GM19452 (cell line): ENCODE data around the gene OPCML.

Source experiments
- ATAC-seq: cut with Tn5 transposase; IDR thresholded peaks from one replicate; pipeline ENCODE4 v1.9.1; 2021; ENCODE audit not compliant: unreplicated experiment

OPCML gene

DNA sequence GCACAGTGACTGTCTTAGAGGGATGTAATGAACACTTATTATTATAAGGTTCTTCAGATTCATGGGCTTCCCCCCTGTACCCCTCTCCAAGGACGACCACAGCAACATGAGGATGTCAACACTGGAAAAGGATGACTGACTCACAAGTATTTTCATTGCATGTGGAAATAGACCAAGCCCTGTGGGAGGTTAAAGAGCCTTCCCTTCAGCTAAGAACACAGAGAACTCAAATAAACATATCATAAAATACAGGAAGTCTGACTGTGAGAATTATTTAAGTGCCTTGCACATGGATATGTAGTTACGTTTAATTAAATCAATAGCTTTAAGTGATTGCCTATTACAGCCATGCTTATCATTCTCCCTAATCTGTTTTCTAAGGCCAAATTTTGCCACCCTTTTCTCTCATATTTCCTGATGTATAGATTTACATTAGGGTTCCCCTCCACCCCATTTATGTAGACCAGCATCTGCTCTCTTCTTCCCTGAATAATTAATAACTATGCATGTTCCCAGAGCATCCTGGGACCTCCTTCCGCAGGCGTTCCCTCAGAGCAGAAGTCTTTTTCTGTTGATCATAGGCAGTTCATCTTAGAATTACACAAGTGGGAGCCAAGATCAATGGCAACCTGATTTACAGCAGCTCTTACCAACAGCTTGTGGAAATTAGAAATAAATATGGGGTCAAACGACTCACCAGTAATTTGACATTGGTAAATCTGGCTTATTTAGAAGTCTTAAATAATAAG, 226.9 kb downstream of the OPCML start:
- no peak for ATAC-seq

- no peak for ATAC-seq
Measured at GRCh38 chr11:133303262-133303661, 229.0 kb downstream of the OPCML start.

GRCh38 chr11:133302056-133302455, 230.2 kb downstream of the OPCML start:
- ATAC-seq: no peak

DNA sequence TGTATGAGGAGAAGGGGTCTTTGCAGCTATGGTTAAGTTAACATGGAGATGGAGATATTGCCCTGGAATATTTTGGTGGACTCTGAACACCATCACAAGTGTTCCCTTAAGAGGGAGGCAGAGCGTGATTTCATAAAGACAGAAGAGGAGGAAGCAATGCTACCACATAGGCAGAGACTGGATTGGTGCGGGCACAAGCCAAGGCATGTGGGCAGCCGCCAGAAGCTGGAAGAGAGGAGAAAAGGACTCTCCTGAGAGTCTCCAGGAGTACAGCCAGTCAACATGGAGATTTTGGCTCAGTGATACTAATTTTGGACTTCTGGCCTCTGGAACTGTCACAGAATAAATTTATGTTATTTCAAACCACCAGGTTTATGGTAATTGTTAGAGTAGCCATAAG, 231.6 kb downstream of the OPCML start:
- no peak for ATAC-seq

GRCh38 chr11:133291780-133292179, 240.5 kb downstream of the OPCML start:
- no peak for ATAC-seq

DNA sequence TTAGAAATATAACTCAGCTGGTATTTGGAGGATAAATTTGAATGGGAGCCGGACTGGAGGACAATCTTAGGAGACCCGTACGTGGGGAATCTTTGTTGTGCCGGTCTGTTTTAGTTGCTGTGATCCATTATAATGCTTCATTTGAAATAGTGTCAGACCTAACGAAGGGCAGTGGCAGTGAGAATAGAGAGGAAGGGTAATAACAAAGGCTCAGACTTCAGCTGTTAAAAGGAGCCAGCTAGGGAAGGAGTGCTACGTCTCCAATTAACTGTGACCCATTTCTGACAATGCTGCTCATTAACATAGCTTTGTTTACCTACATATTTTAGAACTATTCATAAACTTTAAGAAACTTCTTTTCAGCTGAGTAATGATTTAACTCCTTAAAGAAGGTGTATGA, 246.9 kb downstream of the OPCML start:
- no peak for ATAC-seq

GRCh38 chr11:133284156-133284555, 248.1 kb downstream of the OPCML start:
- no peak for ATAC-seq

GRCh38 chr11:133277886-133278285, 254.4 kb downstream of the OPCML start:
- ATAC-seq: no peak

DNA sequence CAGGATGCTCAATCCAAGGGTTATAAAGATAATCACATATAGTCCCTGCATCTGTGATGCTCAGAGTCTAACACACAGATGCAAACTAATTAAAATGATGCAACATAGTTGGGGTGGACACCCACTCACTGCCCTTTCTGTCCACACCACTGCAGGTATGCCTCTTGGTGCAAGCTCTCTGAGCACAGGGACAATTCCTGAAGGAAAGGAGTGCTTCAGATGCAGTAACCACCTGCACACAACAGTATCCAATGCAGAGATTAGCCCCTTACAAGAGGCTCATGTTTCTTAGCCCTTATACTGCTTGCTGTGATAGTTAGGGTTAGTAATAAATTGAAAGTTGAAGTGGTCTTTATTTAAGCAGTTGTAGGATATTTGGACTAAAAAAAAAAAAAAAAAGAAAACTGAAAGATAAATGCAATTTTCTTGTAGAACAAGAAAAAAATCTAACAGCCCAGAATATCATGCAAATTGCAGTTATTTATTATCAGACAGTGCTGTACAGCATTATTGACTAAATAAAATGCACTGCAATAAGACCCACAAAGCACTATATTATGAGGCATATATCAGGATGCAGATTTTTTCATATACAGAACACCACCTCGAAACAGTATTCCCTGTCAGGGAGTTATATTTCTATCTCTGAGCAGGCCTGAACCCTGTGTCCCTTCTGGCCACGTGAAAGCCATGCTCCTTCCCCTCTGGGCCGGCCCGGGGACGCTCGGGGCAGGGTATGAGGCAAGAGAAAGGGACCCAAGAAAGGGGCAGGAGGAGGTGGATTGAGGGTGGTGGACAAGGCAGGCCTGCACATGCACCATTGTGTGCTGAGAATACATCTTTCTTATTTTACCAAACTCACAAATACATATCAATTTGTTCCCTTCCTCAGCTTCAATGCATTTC, 260.2 kb downstream of the OPCML start:
- ATAC-seq: no peak

DNA sequence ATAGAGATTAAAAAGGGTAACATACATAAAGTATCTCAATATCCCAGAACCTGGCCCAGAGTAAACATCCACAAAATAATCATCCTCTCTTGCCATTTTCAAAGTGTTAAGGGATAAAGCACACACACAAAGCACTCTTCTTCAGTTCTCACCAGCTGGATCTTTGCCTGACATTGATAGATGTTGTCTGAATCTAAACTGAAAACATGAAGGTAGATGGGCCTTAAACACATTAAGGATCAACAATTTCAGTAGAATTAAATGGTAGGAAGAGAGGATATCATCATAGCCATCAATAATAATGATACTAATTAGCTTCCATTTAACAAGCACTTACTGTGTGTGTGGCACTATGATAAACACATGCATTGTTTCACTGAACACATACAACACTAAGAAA, 261.1 kb downstream of the OPCML start:
- no peak for ATAC-seq

- peak; percentile 92 for ATAC-seq
Measured at GRCh38 chr11:133269267-133269666, 263.0 kb downstream of the OPCML start.

GRCh38 chr11:133266986-133267385, 265.3 kb downstream of the OPCML start:
- ATAC-seq: no peak

DNA sequence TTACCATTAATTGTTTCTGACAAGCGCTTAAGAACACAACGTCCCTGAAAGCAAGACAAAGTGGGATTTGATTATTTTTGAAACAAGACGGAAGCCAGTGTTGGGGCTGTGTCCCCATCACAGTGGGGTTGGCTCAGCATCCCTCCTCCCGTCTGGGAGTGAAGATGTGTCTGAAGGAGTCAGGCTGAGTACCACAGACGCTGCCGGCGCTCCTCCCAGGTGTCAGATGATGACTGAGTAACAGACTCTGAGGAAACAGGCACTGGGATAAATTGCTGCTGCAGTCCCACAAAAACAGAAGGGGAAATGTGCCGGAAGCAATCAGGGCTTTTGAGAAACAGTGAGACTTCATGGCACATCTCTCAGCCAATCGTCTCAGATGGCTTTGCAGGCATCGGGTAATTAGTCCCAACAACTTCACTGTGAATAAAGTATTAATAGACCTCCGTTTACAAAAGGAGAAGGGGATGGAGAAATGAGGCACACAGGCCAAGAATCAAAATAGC, 266.7 kb downstream of the OPCML start:
- ATAC-seq: no peak

DNA sequence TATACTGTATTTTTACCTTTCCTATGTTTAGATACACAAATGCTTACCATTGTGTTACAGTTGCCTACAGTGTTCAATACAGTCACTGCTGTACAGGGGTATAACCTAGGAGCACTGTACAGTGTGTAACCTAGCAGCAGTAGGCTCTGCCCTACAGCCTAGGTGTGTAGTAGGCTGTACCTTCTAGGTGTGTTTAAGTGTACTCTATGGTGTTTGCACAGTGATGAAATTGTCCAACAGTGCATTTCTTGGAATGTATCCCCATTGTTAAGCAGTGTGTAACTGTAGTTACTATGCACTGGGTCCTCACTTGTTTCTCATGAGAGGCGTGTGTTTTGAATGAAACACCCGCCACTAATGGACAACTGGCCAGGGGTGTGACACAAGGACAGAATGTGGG, 269.0 kb downstream of the OPCML start:
- no peak for ATAC-seq

GRCh38 chr11:133258751-133259150, 273.6 kb downstream of the OPCML start:
- no peak for ATAC-seq

- no peak for ATAC-seq
Measured at GRCh38 chr11:133254601-133255000, 277.7 kb downstream of the OPCML start.

- no peak for ATAC-seq
Measured at GRCh38 chr11:133253570-133253969, 278.7 kb downstream of the OPCML start.

- no peak for ATAC-seq
Measured at GRCh38 chr11:133251841-133252240, 280.5 kb downstream of the OPCML start.

- ATAC-seq: no peak
Measured at GRCh38 chr11:133249530-133249929, 282.8 kb downstream of the OPCML start.

DNA sequence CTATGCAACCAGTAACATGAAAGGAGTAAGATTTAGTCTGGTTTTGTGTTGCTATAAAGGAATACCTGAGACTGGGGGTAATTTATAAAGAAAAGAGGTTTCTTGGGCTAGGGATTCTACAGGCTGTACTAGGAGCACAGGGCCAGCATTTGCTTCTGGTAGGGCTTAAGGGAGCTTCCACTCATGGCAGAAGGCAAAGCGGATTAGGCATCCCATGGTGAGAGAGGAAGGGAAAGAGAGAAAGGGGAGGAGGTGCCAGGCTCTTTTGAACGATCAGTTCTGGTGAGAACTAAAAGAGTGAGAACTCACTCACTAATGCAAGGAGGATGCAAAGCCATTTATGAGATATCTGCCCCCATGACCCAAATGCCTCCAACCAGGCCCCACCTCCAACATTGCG, 283.2 kb downstream of the OPCML start:
- ATAC-seq: no peak

DNA sequence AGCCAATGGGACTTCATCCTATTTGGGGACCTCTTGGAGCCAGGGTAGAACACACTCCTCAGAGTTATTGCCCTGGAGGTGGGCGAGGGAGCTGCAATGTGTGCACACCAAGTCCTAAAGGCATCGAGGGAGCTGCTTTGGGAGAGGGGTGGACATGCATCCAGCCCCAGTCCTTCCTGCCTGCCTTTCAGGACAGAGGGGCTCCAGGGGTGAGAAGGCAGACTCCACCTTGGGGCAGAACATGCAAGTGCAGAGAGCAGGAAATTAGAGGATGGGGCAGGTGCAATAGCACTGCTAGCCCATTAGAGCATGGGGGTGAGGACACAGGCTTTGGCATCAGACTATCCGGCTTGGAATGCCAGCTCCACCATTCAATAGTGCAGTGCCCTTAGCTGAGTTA, 288.5 kb downstream of the OPCML start:
- no peak for ATAC-seq
